GM21529 (cell line): ENCODE results near the gene TRAF3.

Experiments used
- ATAC-seq: cut with Tn5 transposase; IDR thresholded peaks from one replicate; pipeline ENCODE4 v1.9.1; 2021; ENCODE audit not compliant: unreplicated experiment

Gene TRAF3

DNA sequence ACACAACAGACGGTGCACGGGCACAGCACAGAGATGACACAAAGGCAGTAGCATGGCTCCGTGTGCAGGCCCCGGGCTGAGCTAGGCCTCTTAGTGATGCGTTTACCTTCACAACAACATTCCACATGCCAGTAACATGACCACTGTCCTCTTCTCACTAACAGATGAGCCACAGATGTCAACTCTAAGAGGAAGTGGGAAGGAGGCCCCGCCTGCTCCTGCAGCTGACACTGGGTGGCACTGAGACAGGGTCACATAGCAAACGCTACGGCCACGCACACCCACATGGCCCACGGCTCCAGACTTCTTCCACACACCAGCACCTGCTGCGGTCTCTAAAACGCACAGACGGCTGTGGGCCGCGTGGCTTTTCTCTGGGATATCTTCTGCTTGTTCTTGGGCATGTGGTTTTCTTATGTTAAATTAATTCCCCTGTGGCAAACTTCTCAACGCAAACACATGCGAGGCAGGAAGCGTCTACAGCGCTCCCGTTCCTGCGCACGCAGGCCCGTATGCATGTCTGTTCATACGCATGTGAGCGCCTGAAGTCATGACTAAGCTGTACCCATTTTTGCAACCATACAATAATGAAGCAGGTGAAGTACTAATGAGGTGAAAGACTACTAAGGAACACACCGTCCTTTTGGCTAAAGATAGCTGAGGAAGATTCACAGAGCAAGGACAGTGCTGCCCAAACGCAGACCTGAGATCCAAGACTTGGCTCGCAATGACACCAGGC lies 172.0 kb downstream of the TRAF3 start:
- ATAC-seq, result peak; percentile 56

DNA sequence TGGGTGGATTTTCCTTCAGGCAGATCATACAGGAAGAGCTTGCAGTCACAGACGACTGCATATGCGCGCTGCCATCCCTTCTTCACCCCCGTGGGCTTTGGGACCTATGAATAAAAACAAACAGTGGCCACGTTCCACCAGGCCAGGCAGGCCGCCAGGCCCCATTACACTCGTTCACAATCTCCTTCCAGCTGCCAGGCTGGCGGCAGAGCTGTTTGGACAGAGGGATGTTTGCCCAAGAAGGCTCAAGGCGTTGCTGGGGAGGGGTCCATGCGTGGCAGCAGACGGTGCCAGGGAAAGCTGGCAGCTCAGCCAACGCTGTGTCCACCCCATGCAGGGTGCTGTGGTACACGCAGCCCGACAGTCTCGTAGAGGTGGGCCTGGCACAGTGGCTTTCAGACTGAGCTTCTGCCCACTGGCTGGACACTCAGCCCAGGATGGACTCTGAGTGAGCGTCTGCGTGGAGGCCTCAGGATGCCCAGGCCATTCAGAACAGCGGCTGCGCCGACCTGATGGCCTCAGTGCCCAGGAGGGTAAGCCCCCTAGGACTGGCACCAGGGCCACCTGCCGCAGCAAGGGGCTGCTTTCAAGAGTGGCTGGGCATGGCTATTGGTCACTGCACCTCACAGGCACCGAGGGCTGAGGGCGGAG lies 172.7 kb downstream of the TRAF3 start:
- ATAC-seq, result no peak

DNA sequence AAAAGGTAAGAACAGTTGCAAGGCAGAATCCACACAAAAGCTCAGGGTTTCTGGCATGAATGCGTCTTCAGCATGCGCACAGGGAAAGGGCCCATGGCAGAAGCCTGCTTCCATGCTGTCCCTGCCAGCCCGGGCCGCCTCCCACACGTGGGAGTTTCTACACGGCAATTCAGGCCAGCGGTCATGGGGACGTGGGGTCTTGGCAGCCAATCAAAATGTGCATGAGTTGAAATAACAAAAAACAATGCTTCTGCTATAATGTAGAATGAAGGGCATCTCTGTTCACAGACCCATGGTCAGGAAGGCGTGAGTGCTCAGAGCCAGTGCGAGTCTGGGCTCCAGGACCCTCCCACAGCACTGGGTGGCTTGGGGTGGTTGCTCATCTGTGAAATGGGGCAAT lies 173.8 kb downstream of the TRAF3 start:
- no peak for ATAC-seq

DNA sequence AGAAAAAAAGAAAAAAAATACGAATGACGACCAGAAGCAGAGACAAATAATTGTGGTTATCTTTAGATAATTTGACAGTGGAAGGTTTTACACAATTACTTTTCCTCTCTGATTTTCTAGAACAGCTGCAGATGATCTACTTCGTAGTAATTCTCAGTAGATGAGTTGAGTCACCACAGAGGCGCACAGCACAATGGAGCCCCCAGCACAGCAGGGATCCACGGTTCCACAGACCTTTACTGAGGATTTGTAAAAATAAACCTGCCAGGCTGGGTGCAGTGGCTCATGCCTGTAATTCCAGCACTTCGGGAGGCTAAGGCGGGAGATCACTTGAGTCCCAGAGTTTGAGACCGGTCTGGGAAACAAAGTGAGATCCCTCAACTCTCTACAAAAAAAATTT lies 174.6 kb downstream of the TRAF3 start:
- no peak for ATAC-seq

DNA sequence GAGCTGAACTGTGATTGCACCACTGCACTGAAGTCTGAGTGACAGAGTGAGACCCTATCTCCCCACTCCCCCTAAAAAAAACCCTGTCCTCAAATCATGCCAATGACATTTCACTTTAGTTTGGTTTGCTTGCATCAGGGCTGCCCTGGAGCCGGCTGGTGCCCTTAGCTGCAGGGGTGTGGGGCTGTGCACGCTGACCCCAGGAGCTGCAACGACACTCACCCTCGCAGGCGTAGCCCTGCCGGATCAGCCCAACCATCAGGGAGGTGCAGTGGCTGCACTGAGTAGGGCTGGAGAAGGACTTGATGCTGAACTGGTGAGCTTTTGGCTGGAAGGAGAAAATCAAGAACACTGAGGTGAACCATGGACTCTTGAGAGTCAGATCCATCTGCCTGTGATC lies 175.0 kb downstream of the TRAF3 start:
- ATAC-seq, result no peak

DNA sequence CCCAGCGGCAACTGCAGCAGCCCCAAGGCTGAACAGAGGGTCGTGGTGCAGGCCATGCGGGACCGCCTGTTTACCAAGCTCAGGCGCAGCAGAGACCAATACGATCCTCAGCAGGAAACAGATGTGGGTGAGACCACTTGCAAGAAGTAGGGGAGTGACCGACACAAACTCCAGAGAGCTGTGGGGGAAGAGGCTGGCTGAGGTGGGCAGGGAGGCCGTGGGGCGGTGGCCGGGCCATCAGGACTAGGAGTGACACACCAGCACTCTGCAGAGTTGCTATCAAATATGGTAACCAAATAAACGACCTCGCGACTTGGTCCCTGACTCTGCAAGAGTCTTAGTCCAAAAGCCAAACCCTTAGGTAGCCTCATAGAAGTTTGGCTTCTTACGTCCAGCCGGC lies 175.9 kb downstream of the TRAF3 start:
- ATAC-seq, result no peak

DNA sequence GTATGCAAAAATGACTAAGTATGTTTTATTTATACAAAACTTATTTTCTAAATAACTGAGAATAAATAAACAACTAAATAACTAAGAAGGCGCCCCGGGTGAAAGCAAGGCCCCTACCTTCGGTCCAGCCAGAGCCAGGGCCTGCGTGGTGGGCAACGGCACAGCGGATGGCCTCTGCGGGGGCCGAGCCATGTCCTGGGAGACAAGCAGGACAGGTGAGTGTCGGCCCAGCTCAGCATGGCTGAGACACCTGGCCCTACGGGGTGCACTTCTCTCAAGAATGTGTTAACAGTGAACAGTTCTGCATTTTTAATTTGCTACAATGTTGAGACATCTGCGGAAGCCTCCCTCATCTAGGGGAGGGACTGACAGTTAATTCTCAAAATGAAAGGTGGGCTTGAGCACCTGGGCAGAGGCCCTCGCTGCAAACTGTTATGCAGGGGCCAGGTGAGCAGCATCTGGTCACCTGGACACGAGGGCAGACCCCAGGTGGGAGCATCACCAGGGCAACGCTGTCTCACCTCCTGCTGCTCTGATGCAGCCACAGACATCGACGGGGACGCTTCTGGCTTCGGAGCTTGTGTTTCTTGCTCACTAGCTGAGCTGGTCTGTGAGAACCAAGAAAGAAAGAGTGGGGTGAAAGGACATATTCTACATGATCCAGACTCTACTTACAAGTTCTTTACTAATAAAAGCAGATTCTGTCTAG lies 177.0 kb downstream of the TRAF3 start:
- ATAC-seq, result no peak

DNA sequence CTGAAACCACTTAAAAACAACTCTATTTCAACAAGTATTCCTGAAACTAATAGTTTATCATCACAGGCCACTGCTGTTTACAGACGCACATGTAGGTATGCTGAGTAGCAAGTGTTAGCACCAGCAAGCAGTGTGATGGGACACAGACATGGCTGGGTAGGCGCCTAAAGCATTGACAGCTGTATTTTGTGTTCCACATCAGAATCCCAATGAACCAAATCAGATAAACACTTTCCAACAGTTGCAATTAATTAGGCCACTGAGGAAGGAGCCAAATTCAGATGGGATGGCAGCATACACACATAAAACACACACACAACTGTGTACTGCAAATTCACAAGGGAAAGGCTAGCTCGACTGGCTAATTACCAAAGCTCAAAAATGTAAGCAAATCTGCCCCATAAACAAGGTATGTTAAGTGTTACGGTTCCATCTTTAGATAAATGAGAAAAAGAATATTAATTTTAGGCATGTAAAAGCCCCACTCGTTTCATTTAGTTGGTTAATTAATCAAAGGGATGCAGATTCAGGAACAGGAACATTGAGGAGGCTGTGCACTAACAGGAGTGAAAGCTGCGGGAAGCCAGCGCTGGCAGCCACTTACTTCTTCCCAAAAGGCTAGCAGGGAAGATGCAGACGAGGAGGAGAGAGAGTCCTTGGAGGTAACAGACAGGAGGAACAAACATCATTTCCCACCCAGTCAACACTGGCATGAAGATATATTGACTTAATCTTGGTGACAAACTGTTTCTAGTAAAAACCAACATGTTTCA lies 178.6 kb downstream of the TRAF3 start:
- ATAC-seq, result no peak

DNA sequence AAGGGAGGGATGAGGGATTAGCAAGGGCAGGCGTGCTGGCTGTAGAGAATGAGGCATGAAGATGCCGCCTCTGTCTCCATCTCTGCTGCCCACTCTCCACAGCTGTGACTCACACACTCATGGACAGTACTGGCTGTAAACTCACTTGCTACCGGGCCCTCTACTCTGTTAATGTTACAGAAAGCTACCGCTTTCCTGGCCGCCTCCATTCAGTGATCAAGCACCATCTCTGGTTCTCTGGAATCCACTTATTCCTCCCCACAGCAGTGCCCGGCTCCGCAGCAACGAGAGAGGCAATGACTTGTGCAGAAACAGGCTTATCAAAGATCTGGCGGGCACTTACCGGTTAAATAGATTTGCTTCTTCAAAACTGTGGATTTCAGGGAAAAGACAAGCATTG lies 180.0 kb downstream of the TRAF3 start:
- no peak for ATAC-seq

DNA sequence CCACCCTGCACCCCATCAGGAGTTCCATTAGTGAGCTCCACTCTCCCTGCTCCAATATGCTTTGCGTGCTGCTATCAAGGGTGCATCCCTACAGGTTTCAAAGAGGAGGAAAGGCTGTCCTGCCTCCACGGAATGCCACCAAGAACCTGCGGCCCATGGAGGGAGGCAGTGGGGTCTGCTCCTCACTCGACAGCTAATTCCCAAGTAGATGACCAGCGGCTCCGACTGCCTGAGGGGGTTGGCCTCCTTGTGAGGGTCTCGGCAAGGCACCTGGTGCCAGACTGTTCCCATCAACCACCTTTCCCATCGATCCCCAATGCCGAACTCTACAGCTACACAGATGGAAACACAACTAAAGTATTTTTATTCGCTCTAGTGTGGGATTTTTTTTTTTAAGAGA lies 181.2 kb downstream of the TRAF3 start:
- ATAC-seq, result no peak
